Erythroblast (primary cell): ENCODE results near the gene COL25A1.

Source experiments
- GATA1 ChIP-seq: IDR thresholded peaks from 2 replicates; pipeline ENCODE4 v1.6.1; 2011; ENCODE audit warnings: low read depth, mild to moderate bottlenecking, control low read depth, low read length, moderate library complexity
- POLR2A ChIP-seq: IDR thresholded peaks from 2 replicates; pipeline ENCODE4 v1.6.1; 2011; ENCODE audit warnings: mild to moderate bottlenecking, low read length

DNA sequence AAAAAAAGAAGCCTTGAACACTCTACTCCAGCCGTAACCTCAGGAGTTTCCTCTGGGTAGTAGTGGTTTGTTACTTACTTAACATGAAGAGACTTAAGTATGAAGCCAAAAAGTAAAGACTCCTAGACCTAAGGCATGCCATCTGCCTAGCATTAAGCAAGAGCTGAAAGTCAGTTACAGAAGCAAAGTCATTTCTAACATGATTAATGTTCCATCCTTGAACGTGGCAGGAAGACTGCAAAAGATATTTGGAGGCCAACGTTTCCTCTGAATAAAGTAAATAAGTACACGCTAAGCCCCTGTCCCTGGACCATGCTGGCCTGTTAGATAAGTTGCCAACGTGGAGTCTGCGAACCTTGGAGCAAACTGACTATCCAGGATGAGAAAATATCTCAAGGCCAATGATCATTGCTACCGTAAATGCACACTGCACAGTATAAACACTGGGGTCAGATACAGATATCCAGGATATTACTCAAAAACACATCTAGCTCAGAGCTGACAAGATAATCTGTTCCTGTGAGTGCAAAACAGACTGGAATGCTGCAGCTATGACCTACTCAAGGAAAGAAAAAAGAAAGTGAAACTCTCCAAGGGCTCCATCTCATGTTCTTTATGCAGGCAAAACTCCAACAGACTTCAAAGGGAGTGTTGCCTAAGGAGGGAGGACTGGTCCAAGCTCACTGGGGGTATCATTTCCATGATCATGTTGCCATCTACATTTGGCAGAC, 255.8 kb downstream of the COL25A1 start:
- no peak for TF ChIP-seq GATA1
- no peak for TF ChIP-seq POLR2A
